Kidney tubule cell (primary cell): Measurements from ENCODE around the gene SULT1C3.
"Not testable (repeated sequence)": the region's sequence is repeated elsewhere in the genome, so short reads cannot be mapped to it uniquely, and the experiment has no call there.

Experiments
- DNase-seq: peaks from one replicate; pipeline ENCODE4 v3.0.0-alpha.2; 2018; ENCODE audit warnings: low spot score

Gene SULT1C3

DNA sequence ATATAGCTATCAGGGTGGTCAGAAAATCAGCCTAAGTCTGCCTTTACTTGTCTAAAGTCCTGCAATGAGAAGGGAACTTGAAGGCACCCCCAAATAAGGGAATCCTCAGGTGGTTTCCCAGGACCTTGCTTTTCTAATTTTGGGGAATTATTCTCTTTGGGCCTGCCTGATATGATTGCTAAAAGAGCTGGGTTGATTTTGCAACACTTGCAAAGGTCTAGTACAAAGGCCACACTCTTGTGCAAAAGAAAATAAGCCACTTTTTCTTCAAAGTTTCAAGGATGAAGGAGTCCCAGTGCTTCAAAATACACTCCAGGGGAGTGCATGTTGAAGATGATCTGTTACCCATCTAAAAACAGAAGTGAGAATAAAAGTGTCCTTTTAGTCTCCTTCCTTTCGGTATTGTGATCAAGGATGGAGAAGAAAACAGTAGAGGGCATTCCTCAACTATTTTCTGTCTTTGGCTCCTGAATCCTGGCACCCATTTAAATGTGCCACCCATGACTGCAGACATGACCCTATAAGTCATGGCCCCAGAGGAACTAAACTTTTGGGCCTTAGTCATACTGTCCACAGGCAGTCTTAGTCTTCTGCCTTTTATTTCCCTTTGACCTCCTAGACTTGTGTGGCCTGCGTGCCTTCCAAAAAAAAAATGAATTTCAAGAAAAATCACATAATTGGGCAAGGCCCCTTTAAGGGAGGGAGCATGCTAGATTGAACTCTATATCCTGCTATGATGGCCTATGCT, 5.1 kb downstream of the SULT1C3 start:
- DNase-seq, result no peak

DNA sequence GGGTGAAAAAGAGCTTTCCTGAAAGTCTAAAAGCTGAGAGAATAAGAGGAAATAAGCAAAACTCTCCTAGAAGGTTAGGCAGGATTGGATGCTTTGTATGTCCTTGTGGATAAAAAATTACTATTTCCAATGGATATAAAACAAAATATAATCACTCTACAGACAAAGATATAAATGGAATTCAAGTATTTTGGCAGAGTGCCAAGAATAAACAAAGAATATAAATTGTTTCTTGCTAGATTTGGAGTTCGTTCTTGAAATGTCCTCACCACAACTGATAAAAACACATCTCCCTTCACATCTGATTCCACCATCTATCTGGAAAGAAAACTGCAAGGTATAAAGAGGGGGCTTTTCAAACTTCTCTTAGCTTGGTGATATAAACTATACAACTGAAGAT, 13.3 kb downstream of the SULT1C3 start:
- no peak for DNase-seq

GRCh38 chr2:108257757-108258331, 18.1 kb downstream of the SULT1C3 start:
- DNase-seq, result peak; percentile 72

GRCh38 chr2:108260773-108261172, 21.0 kb downstream of the SULT1C3 start:
- no peak for DNase-seq

DNA sequence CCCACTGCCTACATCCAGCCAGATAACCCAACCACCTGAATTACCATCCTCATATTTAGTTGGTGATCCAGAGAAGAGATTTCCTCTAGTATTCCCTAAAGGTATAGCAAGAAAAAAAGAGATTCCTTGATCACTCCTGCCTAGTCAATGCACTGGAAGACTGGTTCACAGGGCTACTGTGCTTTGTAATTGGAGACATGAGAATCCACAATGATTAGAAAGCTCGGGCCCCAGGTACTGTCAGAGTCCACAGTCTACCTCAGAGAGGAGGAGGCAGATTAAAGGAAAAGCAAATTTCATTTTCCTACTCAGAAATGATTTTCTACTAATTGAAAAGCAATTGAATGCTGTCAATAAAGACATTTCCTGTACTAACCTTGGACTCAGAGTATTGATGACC, 22.3 kb downstream of the SULT1C3 start:
- DNase-seq, result no peak

GRCh38 chr2:108263401-108263800, 23.6 kb downstream of the SULT1C3 start:
- DNase-seq, result no peak

- DNase-seq, result peak; percentile 75
Observed at GRCh38 chr2:108266218-108266617, 26.4 kb downstream of the SULT1C3 start.

DNA sequence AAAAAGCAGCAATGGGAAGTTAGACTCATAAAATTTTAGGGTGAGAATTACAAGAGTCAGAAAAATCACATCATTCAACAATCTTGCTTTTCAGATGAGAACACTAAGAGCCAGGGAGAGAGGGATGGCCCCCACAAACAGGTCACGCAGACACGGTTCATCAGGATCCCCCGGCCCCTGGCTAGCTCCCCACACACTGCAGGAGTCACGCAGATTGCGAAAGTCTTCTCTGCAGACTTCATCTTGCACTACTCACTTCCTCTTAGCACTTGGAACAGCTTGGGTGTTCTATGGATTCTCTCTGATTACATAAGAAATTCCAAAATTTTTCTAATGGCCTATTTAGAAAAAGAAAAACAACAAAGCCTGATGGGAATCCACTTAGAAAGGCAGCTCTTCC, 27.3 kb downstream of the SULT1C3 start:
- peak; percentile 71 for DNase-seq

- peak; percentile 86 for DNase-seq
Observed at GRCh38 chr2:108268001-108268400, 28.2 kb downstream of the SULT1C3 start.

DNA sequence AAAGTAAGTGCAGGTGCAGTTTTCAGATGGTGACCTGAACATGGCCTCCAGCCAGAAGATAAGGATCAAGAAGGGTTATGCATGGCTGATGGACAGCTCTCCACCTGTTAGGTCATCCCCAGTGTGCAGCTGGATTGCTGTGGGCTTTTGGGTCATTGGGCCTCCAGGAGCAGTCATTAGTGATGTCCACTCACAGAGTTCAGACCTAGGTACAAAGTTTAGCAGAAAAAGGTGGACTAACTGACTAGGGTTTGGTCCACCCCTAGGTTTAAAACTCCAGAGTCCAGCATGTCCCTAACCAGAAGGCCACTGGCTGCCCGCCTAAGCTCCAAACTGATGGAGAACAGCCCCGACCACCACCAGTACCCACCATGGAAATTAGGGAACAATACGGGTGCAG, 30.6 kb downstream of the SULT1C3 start:
- no peak for DNase-seq

- DNase-seq, result peak; percentile 79
Observed at GRCh38 chr2:108270768-108271506, 31.2 kb downstream of the SULT1C3 start.

DNA sequence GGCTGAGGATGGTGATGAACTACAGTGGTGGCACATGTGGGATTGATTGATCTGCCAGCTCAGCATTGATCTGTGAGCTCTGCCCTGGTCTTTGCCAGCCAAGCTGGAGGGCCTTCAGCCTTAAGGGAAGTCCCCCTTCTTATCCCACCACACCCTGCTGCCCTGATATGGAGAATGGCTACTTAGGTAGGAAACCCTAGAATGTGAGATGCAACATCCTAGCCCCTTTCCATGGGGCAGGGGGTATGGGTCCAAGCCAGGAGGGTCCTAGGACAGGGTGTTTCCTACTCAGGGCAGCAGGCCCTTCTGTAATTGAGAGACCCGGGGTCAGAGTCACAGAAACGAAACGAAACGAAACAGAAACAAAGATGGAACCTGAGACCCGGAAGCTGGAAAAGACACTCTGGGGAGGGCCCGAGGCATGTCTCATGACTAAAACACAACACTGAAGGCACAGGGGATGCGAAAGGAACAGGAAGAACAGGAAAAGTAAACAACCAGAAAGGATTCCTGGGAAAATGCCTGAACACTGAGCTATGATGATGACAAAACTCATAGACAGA, 32.0 kb downstream of the SULT1C3 start:
- DNase-seq, result peak; percentile 94

DNA sequence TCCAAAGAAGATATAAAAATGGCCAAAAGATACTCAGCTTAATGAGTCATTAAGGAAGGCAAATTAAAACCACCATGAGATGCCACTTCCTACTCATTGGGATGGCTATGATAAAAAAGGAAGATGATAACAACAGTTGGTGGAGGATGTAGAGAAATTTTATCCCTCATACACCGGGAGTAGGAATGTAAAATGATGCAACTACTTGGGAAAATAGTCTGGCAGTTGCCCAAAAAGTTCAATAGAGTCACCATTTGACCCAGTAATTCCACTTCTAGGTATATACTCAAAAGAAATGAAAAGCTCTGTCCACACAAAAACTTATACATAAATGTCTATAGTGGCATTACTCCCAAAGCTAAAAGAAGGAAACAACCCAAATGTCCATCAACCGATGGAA, 38.9 kb downstream of the SULT1C3 start:
- no peak for DNase-seq

DNA sequence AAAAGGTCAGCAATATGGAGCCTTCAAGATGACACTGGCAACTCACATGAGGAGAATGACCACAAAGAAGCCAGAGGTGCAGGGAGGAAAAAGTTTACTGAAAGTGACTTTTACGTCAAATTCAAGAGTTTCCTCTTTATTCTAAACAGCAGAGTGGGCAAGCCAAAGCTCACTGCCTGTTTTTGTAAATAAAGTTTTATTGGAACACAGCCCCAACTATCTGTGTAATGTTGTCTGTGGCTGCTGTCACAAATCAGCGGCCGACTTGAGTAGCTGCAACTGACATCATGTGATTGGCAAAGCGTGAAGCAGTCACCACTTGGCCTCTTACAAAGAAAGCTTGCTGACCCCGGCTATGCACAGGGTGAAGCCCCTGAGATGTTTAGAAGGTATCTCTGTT, 39.7 kb downstream of the SULT1C3 start:
- DNase-seq, result no peak

- no peak for DNase-seq
Observed at GRCh38 chr2:108280466-108280865, 40.7 kb downstream of the SULT1C3 start.

DNA sequence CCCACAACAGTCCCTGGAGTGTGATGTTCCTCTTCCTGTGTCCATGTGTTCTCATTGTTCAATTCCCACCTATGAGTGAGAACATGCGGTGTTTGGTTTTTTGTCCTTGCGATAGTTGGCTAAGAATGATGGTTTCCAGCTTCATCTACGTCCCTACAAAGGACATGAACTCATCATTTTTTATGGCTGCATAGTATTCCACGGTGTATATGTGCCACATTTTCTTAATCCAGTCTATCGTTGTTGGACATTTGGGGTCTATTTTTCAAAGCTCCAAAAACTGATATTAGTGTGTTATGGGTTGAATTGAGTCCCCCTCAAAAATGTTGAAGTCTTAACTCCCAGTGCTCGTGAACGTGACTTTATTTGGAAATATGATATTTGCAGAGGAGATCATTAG, 44.8 kb downstream of the SULT1C3 start:
- DNase-seq, result not testable (repeated sequence)

DNA sequence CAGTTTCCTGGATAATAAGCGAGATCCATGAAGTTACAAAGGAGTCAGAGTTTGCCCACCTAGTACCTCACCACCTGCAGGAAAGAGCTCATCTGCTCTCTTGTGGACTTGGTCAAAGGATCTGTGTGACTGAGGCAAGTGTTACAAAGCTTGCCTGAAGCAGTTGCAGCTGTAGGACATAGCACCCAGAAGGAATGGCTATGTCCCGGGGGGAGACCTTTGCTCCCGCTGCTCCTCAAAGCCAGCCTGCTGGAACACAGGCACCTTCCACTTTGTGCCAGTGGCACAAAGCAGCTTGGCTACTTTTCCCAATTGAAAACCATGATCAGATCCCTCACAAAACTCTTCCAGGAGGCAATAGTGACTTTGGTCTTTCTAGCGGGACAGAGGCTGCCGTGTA, 45.8 kb downstream of the SULT1C3 start:
- no peak for DNase-seq

DNA sequence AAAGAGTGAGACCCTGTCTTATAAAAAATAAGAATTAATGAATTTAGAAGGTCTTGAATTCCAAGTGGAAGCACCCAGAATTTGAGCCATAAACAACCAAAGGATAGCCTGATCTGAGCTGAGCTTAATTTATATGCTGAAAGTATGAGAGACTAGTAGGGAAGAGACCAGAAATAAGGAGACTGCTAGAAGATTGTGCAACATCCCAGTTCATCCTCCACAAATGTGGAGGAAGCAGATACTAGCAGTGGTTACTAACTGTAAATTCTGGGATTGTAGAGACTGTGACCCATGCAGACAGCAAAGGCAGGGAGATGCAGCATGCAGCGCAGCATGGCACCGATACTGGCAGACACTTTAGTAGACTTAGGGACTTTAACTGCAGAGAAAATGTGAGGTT, 47.4 kb downstream of the SULT1C3 start:
- no peak for DNase-seq

DNA sequence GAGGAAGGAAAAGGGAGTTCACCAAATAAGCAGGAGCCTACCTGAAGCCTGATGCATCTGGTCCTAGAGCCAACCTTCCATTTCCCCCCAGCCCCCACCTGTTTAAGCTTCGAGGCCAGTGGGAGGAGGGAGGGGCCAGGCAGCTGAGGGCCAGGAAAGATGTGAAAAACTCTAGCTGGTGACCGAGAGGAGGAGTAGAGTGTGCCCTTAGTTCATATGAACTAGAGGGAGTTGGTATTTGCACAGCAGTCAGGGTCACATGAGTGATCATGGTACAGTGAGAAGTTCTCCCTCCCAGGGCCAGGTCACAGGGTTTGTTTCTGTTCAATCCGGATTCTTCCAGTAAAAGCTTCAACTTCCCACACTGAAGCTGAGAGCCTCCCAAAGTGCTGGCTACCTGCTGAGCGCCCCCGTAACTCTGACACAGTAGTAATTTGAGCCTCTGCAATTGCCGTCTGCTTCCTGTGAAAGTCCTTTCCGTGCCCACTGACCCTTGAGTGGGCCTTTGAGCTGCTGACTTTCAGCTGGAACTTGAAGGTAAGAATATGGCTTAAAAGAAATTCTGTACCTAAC, 48.9 kb downstream of the SULT1C3 start, which contains the start of gene SULT1C2:
Gene SULT1C2, plus strand, starts transcription at position 362 of the 573 bp plus-strand sequence. CDS start 4,773 bp downstream, outside the sequence.
- peak; percentile 83 for DNase-seq

GRCh38 chr2:108293850-108294249, 54.1 kb downstream of the SULT1C3 start:
- no peak for DNase-seq

DNA sequence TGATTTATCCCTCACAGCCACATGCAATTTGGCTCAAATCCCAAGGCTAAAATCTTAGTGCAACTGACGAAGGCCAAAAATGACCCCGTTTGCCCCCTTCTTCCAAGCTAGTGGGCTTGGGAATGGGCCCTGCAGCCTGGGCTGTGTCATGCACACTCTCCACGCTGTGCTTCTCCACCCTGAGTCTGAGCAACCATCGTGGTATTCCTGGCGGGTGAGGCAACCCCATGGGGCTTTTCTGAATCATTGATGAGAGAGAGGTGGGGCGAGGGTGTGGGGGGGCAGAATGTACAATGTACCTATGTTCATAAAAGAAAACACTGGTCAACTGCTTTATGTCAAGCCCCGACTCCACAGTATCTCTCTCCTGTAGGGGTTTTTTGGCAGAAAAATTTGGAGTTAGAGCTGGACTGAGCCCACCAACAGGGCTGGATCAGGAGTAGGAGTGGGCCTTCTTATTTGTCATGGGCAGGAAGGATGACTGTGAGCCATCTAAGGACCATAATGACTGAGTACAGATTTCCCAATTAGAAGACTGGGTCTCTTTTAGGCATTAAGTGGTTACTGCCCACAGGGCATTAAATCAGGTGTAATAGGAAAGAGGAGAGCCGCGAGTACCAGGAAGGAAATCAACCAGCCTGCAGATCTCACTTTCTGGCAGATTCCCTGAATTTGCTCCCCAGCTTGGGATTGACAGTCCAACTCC, 57.8 kb downstream of the SULT1C3 start:
- peak; percentile 88 for DNase-seq

GRCh38 chr2:108301558-108301957, 61.8 kb downstream of the SULT1C3 start:
- peak; percentile 30 for DNase-seq
